Esophagus squamous epithelium (tissue), 4 donors: ENCODE data around the gene LRP1B.

Experiments
- CTCF ChIP-seq, 6 experiments: fragments of 450-650 bp in 4 of 6; fragments of 200-600 bp in 2 of 6; sonication (generic) in 2 of 6; IDR thresholded peaks; one replicate each; pipeline ENCODE4 v1.5.1; 2016 to 2019; ENCODE audit warnings: antibody characterized with exemption in 6 of 6, mild to moderate bottlenecking in 4 of 6, moderate library complexity in 4 of 6
- POLR2A ChIP-seq, 4 donors: fragments of 450-650 bp; IDR thresholded peaks; one replicate each; pipeline ENCODE4 v1.6.1; 2017; ENCODE audit warnings: antibody characterized with exemption in 4 of 4, mild to moderate bottlenecking in 4 of 4, moderate library complexity in 3 of 4

GRCh38 chr2:140506606-140507005 lies 1624.2 kb downstream of the LRP1B start:
- TF ChIP-seq CTCF (IDR thresholded peaks at IDR 0.05) (no peak), POLR2A (IDR thresholded peaks at IDR 0.05) (no peak)
